Aorta (tissue), 5 donors: ENCODE results near the gene SAMMSON. TPM values are rescaled to one million over a fixed set of nuclear protein-coding genes. Genes with fewer than 3 reads are reported as not detected.

Experiments used
- ATAC-seq: fragments of 200-7000 bp; cut with Tn5 transposase; one replicate; pipeline ENCODE4 v1.9.1; 2022; ENCODE audit warnings: moderate library complexity; ENCODE audit not compliant: low FRiP score
- DNase-seq, 2 donors: peaks; one replicate each; pipeline ENCODE4 v3.0.0-alpha.2; 2020
- H3K27ac ChIP-seq, 2 donors: one replicate each; pipeline ENCODE4 v1.5.1; 2013; ENCODE audit warnings: low read length in 2 of 2, mild to moderate bottlenecking in 2 of 2, moderate library complexity in 2 of 2, control low read depth in 1 of 2, inconsistent platforms in 1 of 2, low read depth in 1 of 2
- H3K27me3 ChIP-seq, 2 donors: one replicate each; pipeline ENCODE4 v1.6.1; 2013; ENCODE audit warnings: control low read depth in 1 of 2, low read length in 1 of 2, mild to moderate bottlenecking in 1 of 2, moderate library complexity in 1 of 2; ENCODE audit not compliant: insufficient read depth in 2 of 2, control insufficient read depth in 1 of 2
- H3K36me3 ChIP-seq, 2 donors: one replicate each; pipeline ENCODE4 v1.6.1; 2013; ENCODE audit warnings: control low read depth in 1 of 2, low read length in 1 of 2, mild to moderate bottlenecking in 1 of 2; ENCODE audit not compliant: insufficient read depth in 2 of 2, control insufficient read depth in 1 of 2
- H3K4me1 ChIP-seq, 2 donors: one replicate each; pipeline ENCODE4 v1.6.1; 2013; ENCODE audit warnings: low read length in 2 of 2, control low read depth in 1 of 2, mild to moderate bottlenecking in 1 of 2, moderate library complexity in 1 of 2; ENCODE audit not compliant: insufficient read depth in 2 of 2, control insufficient read depth in 1 of 2
- H3K4me3 ChIP-seq, 2 donors: one replicate each; pipeline ENCODE4 v1.5.1; 2013; ENCODE audit warnings: low read length in 2 of 2, control low read depth in 1 of 2, mild to moderate bottlenecking in 1 of 2
- H3K9me3 ChIP-seq: one replicate; pipeline ENCODE4 v1.6.1; 2013; ENCODE audit warnings: mild to moderate bottlenecking, low read length; ENCODE audit not compliant: control insufficient read depth
- WGBS, 2 donors: extraction: QIAGEN DNeasy Blood & Tissue Kit; methylation state at CpG; one replicate each; pipeline ENCODE4 v1.1.7; 2013; 5-methylcytosine and 5-hydroxymethylcytosine counted together
- intact Hi-C, 2 donors: fragments of 100-400 bp; cut with DNase I; formaldehyde crosslinking; loops; one replicate each; pipeline versions ENCODE4 v1.14.2 to v1.15.0; 2022
- polyA plus RNA-seq, 2 donors: library from polyadenylated mRNA; stranded (reverse); fragments of 200-250 nt; gene quantifications; one replicate each; pipeline ENCODE4 v1.2.3, GENCODE V29; 2013
- total RNA-seq, 2 donors: library from RNA; stranded (reverse); fragmentation: NEBNext Ultra II Directional; extraction: Animal tissue kit (Norgen Biotek cat#: 25700); gene quantifications; one replicate each; pipeline ENCODE4 v1.2.1, GENCODE V29; 2021
- donor health status: healthy with polysubstance abuse.
- donor health status: Bipolar disorder and iron deficiency.
- donor health status: DM: no; HTN: no; CAD: no.
- donor health status: DM: no; HTN: no; CAD: no.
- donor health status: DM: yes; HTN: yes; CAD: no.

SAMMSON gene
- total and polyA plus RNA-seq, 4 donors = 2.2 to 25.6 (median 9.2) TPM

GRCh38 chr3:70040386-70040785 is 40.9 kb downstream of the SAMMSON start:
- Histone ChIP-seq H3K4me1 (peaks cover 0 to 3% of the 10 kb centered on the region in 2 donors), H3K4me3 (no peak overlapping the region), H3K27me3 (no peaks in the 10 kb centered on the region), H3K27ac (no peak overlapping the region), H3K36me3 (no peaks in the 10 kb centered on the region), H3K9me3 (no peaks in the 10 kb centered on the region)
- 80 to 83% methylated on average over 3 of the region's 3 CpGs for WGBS, 2 donors
- intact Hi-C loops = no loop called here
- ATAC-seq (no peak), DNase-seq (no peak)

- Histone ChIP-seq H3K36me3 (no peaks in the 10 kb centered on the region), H3K4me1 (peaks cover 0 to 3% of the 10 kb centered on the region in 2 donors), H3K27me3 (no peaks in the 10 kb centered on the region), H3K27ac (no peak overlapping the region), H3K9me3 (no peaks in the 10 kb centered on the region), H3K4me3 (no peak overlapping the region)
- intact Hi-C loops = no loop called here
- 20 to 26% methylated on average over 3 of the region's 3 CpGs for WGBS, 2 donors
- DNase-seq (no peak), ATAC-seq (no peak)
Measured at GRCh38 chr3:70042641-70043040, 43.1 kb downstream of the SAMMSON start.

GRCh38 chr3:70049761-70050160 is 50.2 kb downstream of the SAMMSON start:
- Histone ChIP-seq H3K36me3 (no peaks in the 10 kb centered on the region), H3K4me1 (peaks cover 0 to 5% of the 10 kb centered on the region in 2 donors), H3K4me3 (no peak overlapping the region), H3K27ac (no peak overlapping the region), H3K27me3 (no peaks in the 10 kb centered on the region), H3K9me3 (no peaks in the 10 kb centered on the region)
- DNase-seq (no peak), ATAC-seq (no peak)
- intact Hi-C loops = no loop called here
- 8 to 12% methylated on average over 3 of the region's 3 CpGs for WGBS, 2 donors

GRCh38 chr3:70053293-70053692 is 53.8 kb downstream of the SAMMSON start:
- peaks cover 0 to 5% of the 10 kb centered on the region in 2 donors for H3K4me1 ChIP-seq
- WGBS, 2 donors = 65 to 74% methylated on average over 1 of the region's 1 CpG
- no peaks in the 10 kb centered on the region for H3K36me3 ChIP-seq
- no peak for DNase-seq
- H3K9me3 ChIP-seq = no peaks in the 10 kb centered on the region
- no peak overlapping the region for H3K4me3 ChIP-seq
- H3K27ac ChIP-seq = no peak overlapping the region
- no peaks in the 10 kb centered on the region for H3K27me3 ChIP-seq
- intact Hi-C loops = no loop called here
- ATAC-seq = no peak

- no peak for ATAC-seq
- no peaks in the 10 kb centered on the region for H3K9me3 ChIP-seq
- WGBS, 2 donors = 96 to 99% methylated on average over 3 of the region's 3 CpGs
- H3K36me3 ChIP-seq = no peaks in the 10 kb centered on the region
- no peaks in the 10 kb centered on the region for H3K27me3 ChIP-seq
- no peak overlapping the region for H3K27ac ChIP-seq
- H3K4me1 ChIP-seq = peaks cover 0 to 1% of the 10 kb centered on the region in 2 donors
- no peak overlapping the region for H3K4me3 ChIP-seq
- intact Hi-C loops = no loop called here
- DNase-seq = no peak
Measured at GRCh38 chr3:70056081-70056480, 56.5 kb downstream of the SAMMSON start.

GRCh38 chr3:70057426-70057825 is 57.9 kb downstream of the SAMMSON start:
- ATAC-seq (no peak), DNase-seq (no peak)
- peaks cover 0 to 1% of the 10 kb centered on the region in 2 donors for H3K4me1 ChIP-seq
- intact Hi-C loops = no loop called here
- no peak overlapping the region for H3K4me3 ChIP-seq
- H3K36me3 ChIP-seq = no peaks in the 10 kb centered on the region
- 39 to 41% methylated on average over 1 of the region's 1 CpG for WGBS, 2 donors
- no peaks in the 10 kb centered on the region for H3K9me3 ChIP-seq
- no peak overlapping the region for H3K27ac ChIP-seq
- no peaks in the 10 kb centered on the region for H3K27me3 ChIP-seq

GRCh38 chr3:70061096-70061495 is 61.6 kb downstream of the SAMMSON start:
- no peak overlapping the region for H3K4me3 ChIP-seq
- intact Hi-C loops = loop anchor here (5.0 to 10.0 kb wide), 3 partner anchors 66 to 1594 kb away; partner anchors contain the start of gene SAMMSON (in 1 of the 2)
- peaks cover 7 to 8% of the 10 kb centered on the region in 2 donors for H3K4me1 ChIP-seq
- ATAC-seq (no peak), DNase-seq (no peak)
- H3K27me3 ChIP-seq = no peaks in the 10 kb centered on the region
- 58 to 73% methylated on average over 5 of the region's 5 CpGs for WGBS, 2 donors
- H3K27ac ChIP-seq = no peak overlapping the region
- H3K9me3 ChIP-seq = no peaks in the 10 kb centered on the region
- H3K36me3 ChIP-seq = no peaks in the 10 kb centered on the region

- Histone ChIP-seq H3K27me3 (no peaks in the 10 kb centered on the region), H3K4me3 (no peak overlapping the region), H3K27ac (peak overlapping the region; percentile 22 to 44), H3K4me1 (peaks cover 7 to 8% of the 10 kb centered on the region in 2 donors), H3K9me3 (no peaks in the 10 kb centered on the region), H3K36me3 (no peaks in the 10 kb centered on the region)
- intact Hi-C loops = loop anchor here (5.0 to 10.0 kb wide), 3 partner anchors 69 to 1591 kb away; partner anchors contain the start of gene SAMMSON (in 1 of the 2)
- 4 to 5% methylated on average over 5 of the region's 5 CpGs for WGBS, 2 donors
- DNase-seq (no peak), ATAC-seq (no peak)
Measured at GRCh38 chr3:70064194-70064779, 64.8 kb downstream of the SAMMSON start.

GRCh38 chr3:70065696-70066253 is 66.2 kb downstream of the SAMMSON start:
- peak overlapping the region in 1 of 2 donors; percentile 76 for H3K27ac ChIP-seq
- intact Hi-C loops = loop anchor here in 1 of 2 donors (5.0 to 10.0 kb wide), 3 partner anchors 71 to 1589 kb away; partner anchors contain the start of gene SAMMSON
- peaks cover 7 to 10% of the 10 kb centered on the region in 2 donors for H3K4me1 ChIP-seq

More at GRCh38 chr3:70065696-70066253, 66.2 kb downstream of the SAMMSON start:
- ATAC-seq (no peak), DNase-seq (no peak)
- no peaks in the 10 kb centered on the region for H3K9me3 ChIP-seq
- no peak overlapping the region for H3K4me3 ChIP-seq
- no peaks in the 10 kb centered on the region for H3K36me3 ChIP-seq
- 48 to 49% methylated on average over 7 of the region's 7 CpGs for WGBS, 2 donors
- H3K27me3 ChIP-seq = no peaks in the 10 kb centered on the region
